Suppressor macrophage treated with lipopolysaccharide for 4 hours (primary cell): ENCODE data around the gene TPCN2.
A peak's percentile ranks its signal among the peaks of the same experiment; 100 is the strongest.

Experiments
- DNase-seq: peaks from one replicate; pipeline ENCODE4 v3.0.0-alpha.2; 2020

Gene TPCN2

DNA sequence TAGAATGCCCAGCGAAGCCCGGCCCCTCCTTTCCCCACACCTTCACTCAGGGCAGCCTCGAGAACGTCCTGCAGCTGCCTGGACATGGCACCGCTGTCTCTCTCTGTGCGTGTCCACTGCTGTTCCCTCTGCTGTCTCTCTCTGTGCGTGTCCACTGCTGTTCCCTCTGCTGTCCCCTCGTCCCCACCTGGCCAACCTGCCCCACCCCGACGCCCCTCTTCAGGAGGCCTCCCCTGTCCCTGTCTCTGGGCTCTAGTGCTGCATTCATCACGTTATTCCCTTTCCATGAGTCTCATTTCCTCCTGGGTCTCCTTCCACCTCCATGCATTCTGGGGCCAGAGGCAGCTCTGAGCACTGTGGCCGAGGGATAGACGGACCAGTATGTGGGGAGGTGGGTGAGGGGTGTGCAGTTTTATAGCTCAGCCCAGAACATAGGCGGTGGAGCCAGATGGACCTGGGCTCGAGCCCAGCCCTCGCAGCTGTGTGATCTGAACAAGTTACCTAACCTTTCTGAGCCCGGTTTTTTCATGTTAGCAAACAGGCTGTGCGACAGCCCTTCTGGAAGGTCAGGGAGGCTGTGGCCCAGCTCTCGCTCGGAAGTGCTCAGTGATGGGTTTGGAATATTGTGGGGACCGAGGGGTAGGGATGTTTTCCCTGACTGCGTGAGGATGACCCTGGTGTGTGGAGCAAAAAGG, 65.1 kb downstream of the TPCN2 start:
- DNase-seq = no peak

DNA sequence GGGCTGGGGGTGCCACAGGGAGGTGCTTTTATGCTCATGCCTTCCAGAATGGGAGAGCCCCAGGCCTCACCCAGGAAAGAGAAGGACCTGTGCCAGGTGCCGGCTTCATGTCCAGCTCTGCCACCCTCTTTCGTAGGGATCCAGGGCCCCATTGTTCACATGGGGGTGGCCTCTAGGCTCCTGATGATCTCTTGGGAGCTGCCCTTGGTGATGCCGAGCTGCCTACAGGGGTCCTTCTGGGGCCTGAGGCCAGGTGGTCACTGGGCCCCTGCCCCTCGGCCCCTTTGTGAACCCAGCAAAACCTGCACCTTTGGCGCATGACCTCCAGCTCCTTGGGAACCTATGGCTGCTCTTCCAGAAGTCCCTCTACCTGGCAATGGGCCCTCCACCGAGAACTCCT, 65.6 kb downstream of the TPCN2 start:
- DNase-seq = no peak

DNA sequence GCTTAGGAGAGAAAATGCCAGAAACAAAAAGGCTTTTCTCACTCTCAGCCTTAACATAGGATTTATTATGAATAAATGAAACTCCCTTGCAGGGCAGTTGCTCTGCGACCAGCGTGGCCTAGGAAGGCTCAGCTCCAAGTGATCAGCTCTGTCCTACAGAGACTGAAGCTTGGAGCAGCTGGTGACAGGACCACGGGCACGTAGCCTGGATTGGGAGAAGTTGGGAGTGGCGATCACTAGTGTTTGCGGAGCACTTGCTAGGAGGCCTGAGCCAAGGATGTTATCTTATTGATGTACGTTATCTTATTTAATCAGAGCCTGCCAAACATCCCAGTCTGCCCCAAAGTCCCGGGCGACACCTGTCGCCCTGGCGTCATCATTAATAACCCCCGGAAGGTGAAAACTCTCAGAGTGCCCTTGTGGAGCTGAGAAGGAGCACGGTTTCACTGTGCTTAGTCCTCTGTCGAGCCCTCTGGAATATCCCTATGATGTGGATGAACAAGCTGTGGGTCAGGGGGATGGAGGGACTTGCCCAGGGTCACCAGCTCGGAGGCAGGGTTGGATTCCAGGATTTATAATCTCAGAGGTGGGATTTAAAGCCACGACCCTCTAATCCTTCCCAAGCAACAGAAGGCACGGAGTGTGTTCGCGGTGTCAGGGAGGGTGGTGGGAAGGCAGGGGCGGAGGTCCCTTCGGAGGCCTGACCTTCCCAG, 66.2 kb downstream of the TPCN2 start:
- no peak for DNase-seq

DNA sequence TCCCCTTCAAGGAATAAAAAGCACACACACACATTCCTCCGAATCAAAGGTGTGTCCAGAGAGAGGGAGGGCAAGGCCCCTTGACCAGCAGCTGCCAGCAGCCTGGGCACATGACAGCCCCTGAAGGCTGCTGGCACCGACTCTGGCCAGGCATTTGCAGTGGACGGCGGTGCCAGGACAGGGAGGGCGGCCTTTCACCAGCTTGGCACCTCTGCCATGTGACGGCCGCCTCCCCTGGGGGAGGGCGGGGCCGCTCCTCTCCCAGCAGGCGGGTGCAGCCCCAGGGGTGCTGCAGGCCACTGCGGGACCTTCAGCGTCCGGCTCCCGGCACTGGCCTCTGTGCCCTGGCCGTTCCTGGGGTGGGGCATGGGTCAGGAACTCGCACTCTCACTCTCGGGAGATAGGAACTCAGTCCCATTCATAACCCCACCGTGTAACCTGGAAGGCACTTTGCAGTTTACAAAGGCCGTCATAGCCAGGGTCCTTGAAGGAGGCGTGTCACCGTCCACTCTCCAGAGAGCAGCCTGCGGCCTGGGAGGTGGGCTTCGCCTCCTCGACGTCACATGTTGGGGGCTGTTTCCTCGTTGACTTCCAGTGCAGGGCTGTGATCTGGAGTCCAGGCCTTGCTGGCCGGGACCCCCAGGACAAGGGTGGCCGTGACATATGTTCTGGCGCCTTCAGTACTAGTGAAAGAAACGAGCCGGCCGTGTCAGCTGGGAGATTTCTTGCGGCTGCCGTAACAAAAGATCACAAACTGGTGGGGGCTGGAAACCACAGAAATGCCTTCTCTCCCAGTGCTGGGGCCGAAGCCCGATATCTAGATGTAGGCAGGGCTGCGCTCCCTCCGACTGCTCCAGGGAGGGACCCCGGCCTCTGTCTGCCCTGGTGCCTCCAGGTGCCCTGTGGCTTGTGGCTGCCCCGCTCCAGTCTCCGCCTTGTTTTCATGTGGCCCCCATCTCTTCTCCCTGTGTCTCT, 67.1 kb downstream of the TPCN2 start:
- no peak for DNase-seq

DNA sequence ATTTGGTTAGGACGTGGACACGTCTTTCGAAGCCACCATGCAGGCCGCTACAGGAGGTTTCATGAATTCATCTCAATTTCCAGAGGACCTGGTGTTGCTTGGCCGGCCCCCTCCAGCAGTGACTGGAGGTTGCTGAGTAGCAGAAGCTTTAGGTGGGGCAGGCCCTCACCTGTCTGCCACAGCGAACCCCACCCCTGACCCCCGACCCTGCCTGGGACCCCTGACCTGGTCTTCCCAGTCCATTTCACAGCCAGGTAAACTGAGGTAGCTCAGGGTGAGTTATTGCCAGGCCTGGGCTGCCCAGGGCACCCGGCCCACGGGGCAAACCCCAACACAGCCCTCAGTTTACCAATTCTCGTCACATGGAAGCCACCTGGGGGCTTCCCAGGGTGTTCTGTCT, 67.9 kb downstream of the TPCN2 start:
- DNase-seq = no peak

DNA sequence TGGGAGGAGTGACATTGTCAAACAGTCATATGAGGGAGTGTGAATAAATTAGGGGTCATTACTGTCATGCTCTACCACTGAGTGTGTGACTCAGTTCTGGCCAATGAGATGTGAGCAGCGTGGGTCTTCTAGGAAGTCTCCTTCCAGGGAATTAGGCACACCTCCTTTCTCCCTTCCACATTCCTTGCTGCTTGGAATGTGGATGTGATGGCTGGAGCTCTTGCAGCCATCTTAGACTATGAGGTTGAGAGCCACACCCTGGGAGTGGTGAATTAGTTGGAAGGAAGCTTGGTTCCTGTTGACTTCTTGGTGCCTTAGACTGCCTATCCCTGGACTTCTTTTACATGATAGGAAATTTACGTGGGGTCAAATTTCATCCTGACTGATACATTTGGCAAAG, 70.5 kb downstream of the TPCN2 start:
- no peak for DNase-seq

DNA sequence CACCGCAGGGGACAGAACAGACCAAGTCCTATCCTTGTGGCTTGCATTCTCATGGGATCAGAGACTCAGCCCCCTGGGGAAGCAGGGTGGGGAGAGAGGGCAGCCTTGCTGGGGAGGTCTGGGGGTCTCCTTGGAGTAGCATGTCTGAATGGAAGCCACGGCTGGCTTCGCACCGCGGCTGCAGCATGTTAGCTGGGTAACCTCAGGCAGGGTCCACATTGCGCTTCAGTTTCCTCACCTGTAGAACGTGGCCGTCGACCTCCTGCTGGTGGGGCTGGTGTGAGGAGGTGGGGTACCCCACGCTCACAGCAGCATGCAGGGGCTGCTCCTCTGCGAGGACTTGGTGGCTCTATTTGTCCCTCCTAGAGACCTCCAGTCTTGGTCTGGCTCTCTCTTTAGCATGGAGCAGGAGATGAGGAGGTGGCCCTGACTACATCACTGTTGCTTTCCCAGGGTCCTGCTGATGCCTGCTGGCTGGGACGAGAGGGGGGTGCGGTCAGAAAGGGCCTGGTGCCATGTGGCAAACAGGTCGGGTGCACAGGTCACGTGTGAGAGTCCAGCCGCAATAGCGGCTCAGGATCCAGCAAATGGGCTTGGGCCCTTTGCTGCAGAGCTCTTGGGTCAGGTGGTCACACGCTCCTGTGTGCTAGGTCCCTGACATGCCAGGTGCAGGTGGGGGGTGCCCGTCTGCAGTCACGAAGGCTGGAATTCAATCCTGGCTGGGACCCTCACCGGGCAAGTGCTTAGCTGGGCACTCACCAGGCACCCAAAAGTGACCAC, 71.6 kb downstream of the TPCN2 start:
- DNase-seq = no peak

DNA sequence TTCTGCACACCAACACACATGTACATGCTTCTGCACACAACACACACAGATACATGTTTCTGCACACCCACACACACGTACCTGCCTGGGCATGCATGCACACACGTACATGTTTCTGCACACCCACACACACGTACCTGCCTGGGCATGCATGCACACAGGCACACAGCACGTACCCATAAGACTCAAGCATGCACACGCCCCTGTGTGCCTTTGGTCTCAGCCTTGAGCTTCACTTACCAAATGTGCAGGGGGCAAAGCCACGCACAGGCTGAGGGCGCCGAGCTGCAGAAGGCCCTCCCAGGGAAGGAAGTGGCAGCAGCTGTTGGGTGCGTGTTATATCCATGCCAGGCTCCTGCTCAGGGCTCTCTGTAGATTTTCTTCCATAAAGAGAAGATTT, 72.3 kb downstream of the TPCN2 start:
- no peak for DNase-seq

GRCh38 chr11:69121621-69122325, 73.0 kb downstream of the TPCN2 start:
- no peak for DNase-seq

DNA sequence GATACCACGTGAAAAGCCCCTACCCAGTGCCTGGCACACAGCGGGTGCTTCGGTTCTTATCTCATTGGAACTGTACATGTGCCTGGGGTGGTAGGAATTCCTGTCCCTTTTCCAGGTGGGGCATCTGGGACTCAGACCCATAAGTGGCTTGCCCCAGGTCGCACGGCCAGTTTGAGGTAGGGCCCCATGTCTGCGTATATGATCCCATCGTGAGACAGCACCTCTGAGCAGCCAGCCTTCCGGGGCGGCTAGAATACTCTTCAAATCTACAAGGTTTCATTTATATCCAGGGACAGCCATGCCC, 73.5 kb downstream of the TPCN2 start:
- DNase-seq = no peak

GRCh38 chr11:69122630-69123431, 74.1 kb downstream of the TPCN2 start:
- peak; percentile 84 for DNase-seq

- DNase-seq = no peak
Observed at GRCh38 chr11:69123593-69124545, 75.1 kb downstream of the TPCN2 start.

GRCh38 chr11:69125861-69126260, 77.1 kb downstream of the TPCN2 start:
- DNase-seq = no peak

DNA sequence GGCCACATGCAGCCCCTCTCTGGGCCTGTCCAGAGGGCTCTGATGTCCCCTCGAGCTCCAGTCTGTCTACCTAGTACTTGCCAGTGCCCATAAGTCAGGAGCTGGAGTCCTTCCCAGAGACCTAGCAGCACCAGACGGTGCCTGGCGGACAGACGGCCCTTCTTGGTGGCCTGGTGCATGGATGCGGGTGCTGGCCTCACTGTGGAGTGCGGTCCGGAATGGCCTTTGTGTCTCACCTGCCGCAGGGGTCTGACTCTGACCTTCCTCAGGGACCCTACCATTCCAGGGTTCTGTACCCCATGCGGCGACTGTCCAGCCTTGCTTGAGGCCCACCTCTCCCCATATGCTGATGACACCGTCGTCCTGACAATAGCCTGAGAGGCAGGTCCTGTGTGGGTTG, 77.6 kb downstream of the TPCN2 start:
- DNase-seq = no peak

DNA sequence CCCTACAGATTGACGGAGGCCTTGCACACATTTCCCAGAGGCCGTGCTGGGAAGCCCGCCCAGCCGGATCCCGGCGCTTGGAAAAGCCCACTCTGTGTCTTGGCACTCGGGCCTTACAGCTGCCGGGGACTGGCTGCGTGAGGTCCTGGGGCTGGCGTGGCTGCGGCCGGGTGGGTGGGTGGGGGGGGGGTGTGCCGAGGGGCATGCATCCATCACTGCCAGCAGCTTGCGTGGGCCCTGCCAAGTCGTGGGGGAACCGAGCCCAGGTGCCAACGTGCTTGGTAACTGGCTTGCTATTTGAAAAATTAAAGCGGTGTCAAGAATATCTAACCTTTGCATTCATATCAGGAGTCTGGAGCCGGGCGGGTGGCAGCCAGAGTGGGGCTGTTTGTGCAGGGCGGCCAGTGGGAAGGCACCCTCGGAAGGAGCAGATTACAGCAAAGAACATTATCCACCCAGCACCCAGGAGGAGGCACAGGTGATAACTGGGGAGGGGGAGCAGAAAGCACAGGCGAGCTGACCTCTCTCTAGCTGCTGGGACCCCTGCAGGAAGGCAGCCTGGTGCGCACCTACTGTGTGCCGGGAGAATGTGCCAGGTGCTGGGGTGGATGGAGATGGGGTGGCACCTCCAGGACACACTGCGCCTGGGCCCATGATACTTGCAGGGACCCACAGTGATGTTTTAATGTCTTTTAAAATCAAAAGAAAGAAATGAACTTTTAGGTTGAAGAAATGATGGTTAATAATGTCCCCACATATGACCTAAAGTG, 78.5 kb downstream of the TPCN2 start:
- no peak for DNase-seq

DNA sequence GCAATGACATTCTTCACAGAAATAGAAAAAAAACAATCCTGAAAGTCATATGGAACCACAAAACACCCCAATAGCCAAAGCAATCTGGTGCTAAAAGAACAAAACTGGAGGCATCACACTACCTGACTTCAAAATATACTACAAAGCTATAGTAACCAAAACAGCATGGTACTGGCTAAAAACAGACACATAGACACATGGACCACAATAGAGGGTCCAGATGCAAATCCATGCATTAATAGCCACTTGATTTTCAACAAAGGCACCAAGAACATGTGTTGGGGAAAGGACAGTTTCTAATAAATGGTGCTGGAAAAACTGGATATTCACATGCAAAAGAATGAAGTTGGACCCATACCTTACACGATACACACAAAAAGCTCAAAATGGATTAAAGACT, 79.2 kb downstream of the TPCN2 start:
- DNase-seq = no peak

GRCh38 chr11:69129053-69129452, 80.3 kb downstream of the TPCN2 start:
- no peak for DNase-seq

DNA sequence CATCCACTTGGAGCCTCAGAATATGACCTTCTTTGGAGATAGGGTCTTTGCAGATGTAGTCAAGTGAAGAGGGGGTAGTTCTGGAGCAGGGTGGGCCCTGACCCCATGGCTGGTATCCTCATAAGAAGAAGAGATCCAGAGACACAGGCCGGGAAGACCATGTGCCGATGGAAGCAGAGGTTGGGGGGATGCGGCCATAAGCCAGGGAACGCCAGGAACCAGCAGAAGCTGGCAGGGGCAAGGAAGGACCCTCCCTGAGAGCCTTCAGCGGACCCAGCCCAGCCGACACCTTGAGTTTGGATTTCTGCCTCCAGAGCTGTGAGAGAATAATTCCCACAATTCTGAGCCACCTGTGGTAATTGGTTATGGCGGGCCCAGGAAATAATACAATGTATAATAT, 80.9 kb downstream of the TPCN2 start:
- no peak for DNase-seq

- no peak for DNase-seq
Observed at GRCh38 chr11:69130654-69131053, 81.9 kb downstream of the TPCN2 start.
